ENCODE results near the gene OR2C1.
A peak's percentile ranks its signal among the peaks of the same experiment; 100 is the strongest.

Gene OR2C1

DNA sequence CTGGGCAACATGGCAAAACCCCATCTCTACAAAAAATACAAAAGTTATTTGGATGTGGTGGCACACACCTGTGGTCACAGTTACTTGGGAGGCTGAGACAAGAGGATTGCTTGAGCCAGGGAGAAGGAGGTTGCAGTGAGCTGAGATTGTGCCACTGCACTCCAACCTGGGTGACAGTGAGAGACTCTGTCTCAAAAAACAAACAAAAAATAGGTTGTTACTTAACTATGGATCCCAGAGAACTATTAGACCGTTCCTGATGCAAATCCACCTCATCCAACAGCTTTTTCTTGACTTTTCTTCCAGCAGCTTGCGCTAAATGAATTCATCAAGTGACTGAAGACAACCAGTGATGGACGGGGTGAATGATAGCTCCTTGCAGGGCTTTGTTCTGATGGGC lies at the start of gene OR2C1:
OR2C1 (plus strand) TSS at position 301 of the 400 bp plus-strand sequence; CDS start at position 353, 52 bp downstream.
- no peak for DNase-seq (ENCODE audit: low read depth in 1 of 2, low spot score in 1 of 2)

DNA sequence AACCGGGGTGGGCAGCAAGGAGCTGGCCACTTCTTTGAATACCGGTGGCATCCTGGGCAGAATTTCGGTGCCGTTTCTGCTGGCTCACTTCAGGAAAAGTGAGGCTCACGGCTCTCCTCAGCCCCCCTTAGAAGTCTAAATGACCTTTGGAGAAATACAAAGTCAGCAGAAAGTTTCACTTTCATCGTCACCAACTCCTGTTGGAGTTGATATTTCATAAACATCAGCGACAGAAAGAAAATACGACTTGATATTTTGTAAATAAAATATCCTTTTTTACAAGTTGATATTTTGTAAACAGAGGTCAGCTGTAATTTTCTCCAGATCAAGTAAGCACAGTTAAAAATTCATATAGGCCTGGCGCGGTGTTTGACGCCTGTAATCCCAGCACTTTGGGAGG lies 49.6 kb upstream of the OR2C1 start:
- no peak for DNase-seq (ENCODE audit: low read depth in 1 of 2, low spot score in 1 of 2)

DNA sequence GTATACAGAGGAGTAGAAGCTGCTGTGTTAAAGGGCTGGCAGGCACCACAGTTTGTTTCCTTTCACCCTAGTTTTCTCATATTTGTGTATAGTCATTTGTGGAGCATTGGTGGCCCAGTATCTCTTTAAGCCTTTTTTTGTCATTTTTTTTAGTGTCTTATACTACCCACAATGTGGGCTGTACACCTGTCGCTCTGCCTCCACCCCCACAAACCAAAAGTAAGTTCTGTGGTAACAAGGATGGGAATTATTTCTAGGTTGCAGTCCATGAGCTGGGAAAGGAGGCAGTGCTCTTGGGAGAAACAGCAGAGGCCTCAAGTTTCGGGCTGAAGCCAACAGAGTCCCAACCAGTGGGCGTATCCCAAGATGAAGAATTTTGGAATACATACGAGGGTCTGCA lies 44.2 kb upstream of the OR2C1 start:
- DNase-seq (ENCODE audit: low read depth in 1 of 2, low spot score in 1 of 2), result no peak

DNA sequence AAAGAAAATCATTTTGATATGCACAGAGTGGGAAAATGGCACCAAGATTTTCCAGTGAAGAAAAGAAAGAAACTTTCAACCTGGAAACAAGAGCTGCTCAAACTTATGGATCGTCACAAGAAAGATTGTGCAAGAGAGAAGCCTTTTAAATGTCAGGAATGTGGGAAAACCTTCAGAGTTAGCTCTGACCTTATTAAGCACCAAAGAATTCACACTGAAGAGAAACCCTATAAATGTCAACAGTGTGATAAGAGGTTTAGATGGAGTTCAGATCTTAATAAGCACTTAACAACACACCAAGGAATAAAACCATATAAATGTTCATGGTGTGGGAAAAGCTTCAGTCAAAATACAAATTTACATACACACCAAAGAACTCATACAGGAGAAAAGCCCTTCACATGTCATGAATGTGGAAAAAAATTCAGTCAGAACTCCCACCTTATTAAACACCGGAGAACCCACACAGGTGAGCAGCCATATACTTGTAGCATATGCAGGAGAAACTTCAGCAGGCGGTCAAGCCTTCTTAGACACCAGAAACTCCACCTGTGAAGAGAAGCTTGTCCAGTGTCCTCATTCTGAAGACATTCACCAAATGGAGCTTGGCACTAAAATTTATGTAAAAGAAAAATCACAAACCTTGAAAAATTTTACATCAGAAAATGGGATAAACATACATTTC lies 38.2 kb upstream of the OR2C1 start:
- no peak for DNase-seq (ENCODE audit: low read depth in 1 of 2, low spot score in 1 of 2)

DNA sequence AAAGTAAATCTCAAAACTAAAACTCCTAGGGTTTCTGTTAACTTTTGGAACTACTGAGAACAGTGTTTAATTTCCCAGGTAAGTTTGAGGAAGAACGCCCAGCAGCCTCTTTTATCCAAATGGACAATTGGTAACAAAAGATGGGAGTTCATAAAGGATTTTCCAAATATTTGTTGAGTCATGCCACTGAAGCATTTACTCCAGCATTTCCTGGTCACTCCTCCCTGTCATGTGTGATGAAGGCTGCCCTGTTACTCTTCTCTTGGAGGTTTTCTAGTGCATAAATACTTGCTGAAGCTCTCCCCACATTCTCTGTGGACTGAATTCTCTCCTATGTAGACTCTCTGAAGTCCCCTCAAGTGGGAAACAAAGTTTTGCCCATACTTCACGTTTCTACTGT lies 33.9 kb upstream of the OR2C1 start:
- no peak for DNase-seq (ENCODE audit: low read depth in 1 of 2, low spot score in 1 of 2)

DNA sequence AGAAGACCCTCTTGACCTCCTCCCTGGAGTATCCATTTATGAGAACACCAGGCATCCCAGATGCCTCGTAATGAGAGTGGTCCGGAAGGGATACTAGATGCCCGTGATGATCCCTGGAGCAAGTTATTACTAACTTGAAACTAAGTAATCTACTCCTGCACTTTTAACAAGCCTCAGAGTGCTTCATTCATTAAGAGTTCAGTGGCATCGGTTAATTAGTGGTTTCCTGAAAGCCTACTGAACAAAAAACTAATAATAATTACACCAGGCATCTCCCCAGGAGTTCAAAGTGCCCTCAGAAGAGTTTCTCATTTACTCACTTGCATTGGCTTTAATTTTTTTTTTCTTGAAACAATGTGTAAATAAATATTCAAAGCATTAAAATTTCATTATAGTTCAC lies 28.2 kb upstream of the OR2C1 start:
- DNase-seq (ENCODE audit: low read depth in 1 of 2, low spot score in 1 of 2), result no peak

DNA sequence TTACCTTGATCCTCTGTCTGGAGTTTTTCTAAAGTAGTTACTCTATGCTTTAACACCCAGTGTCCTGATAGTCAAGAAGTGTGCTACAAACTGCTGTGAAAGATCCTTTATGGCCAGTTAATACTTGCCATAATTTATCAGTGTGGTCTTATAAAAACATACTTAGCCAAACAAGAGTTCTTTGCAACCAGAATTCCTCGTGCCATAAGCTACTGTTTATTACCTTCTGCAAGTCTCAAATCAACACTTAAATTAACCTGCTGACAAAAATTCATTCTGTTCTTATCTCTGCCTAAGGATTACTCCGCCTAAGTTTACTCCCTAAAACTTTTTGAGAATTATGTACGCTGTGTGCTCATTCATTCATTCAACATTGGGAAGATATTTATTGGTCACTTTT lies 27.6 kb upstream of the OR2C1 start:
- DNase-seq (ENCODE audit: low read depth in 1 of 2, low spot score in 1 of 2), result no peak

DNA sequence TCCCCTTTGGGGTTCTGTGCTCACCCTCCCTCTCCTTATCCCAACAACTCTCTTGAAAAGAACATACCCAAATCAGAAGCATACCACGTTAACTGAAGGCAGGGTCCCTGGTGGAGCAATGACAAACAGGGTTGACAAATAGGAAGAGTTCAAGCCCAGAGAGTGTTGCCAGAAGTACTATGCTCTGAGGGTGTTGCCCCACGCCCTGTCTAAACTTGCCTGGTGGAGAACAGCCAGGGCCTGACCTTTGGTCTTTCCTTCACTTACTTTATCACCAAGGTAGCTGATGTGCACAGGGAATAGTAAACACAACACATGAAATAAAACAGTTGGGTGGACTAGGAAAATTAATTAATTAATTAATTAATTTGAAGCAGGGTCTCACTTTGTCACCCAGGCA lies 27.0 kb upstream of the OR2C1 start:
- DNase-seq (ENCODE audit: low read depth in 1 of 2, low spot score in 1 of 2), result no peak

DNA sequence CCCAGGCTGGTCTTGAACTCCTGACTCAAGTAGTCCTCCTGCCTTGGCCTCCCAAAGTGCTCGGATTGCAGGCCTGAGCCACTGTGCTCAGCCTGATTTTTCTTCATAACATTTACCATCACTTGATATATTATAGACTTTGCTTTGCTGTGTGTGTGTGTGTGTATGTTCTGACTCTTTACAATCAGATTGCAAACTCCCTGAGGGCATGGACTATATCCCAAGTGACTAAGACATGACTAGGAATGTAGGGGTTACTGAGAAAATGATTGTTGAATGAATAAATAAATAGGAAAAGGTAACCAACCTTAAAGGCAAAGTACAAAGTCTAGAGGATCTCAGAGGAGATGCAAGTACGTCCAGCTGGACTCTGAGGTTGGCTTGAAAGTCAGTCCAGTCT lies 9.6 kb upstream of the OR2C1 start:
- no peak for DNase-seq (ENCODE audit: low read depth in 1 of 2, low spot score in 1 of 2)

DNA sequence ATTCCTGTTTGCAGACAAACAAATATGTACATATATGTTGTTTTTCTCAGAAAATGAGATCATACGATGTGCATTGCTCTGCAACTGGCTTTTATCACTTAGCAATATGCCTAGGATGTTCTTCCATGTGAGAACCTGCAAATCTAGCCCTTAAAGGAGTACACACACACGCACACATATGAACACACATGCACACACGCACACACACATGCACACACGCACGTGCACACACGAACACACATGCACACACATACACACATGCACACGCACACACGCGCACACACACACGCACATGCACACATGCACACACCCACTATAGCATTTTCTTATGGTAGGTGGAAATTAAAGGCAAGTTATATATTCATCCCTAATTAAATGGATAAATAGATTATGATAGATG lies 8.1 kb upstream of the OR2C1 start:
- DNase-seq (ENCODE audit: low read depth in 1 of 2, low spot score in 1 of 2), result no peak

DNA sequence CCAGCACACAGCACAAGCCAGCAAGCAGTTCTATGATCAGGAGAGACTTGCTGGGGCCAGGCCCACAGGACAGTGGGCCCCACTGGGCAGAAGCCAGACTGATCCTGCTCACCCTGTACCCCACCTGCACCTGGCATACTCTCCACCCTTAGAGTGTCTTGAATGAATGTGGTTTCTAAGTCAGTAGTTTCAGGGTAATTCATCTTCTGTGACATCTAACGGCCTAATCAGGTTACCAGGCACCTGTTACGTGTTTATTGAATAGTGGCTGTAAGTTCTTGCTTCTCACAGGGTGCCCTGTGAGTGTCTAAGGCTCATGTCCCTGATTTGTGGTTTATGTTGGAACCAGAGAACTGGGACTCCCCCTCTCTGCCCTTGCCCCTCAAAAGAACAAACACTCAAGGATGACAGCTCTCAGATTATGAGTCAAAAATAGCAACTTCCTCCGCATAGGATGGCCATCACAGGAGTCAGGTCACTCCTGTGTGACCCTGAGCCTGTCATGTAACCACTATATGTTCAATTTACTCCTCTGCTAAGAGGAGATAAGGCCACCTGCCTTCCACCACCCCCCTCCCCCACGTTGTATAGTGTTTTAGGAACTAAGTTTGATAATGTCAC lies 7.0 kb upstream of the OR2C1 start:
- DNase-seq (ENCODE audit: low read depth in 1 of 2, low spot score in 1 of 2), result no peak

DNA sequence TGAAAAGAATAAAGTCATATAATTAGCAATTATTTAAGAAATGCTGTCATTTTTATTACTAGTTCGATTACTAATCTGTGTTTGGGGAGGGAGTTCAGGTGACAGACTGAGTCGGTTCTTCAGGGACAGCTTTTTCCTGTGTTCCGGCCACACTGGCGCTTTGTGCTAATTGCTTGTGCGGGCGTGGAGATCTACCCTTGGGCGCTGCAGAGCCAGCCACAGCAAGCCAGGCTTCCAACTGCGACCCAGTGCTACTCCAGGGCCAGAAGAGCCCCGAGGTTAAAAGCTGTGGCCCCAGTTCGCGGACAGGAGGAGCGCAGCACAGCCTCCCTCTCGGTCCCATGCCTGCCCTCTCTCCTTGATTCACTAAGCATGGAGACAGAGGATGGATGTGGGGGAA lies 6.5 kb upstream of the OR2C1 start:
- no peak for DNase-seq (ENCODE audit: low read depth in 1 of 2, low spot score in 1 of 2)

DNA sequence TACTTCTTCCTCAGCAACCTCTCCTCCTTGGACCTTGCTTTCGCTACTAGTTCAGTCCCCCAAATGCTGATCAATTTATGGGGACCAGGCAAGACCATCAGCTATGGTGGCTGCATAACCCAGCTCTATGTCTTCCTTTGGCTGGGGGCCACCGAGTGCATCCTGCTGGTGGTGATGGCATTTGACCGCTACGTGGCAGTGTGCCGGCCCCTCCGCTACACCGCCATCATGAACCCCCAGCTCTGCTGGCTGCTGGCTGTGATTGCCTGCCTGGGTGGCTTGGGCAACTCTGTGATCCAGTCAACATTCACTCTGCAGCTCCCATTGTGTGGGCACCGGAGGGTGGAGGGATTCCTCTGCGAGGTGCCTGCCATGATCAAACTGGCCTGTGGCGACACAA lies 429 bp downstream of the OR2C1 start:
- no peak for DNase-seq (ENCODE audit: low read depth in 1 of 2, low spot score in 1 of 2)

DNA sequence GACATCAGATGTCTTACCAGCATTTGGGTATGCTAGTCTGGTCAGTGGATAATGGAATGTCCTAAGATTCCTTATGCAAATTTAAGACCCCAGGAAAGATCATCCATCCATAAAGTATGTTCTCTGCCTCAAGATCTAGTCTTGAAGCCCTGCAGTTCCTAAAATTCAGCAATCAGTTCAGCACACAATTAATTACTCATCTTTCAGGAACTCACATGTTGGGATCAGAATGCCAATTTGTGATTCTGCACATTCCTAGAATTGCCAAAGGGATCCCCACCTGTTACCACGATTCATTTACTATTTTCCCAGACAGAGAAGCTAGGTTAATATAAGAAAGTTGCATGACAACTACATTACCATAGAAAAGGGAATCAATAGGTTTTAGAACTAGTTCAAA lies 3.2 kb downstream of the OR2C1 start:
- DNase-seq (ENCODE audit: low read depth in 1 of 2, low spot score in 1 of 2), result no peak

DNA sequence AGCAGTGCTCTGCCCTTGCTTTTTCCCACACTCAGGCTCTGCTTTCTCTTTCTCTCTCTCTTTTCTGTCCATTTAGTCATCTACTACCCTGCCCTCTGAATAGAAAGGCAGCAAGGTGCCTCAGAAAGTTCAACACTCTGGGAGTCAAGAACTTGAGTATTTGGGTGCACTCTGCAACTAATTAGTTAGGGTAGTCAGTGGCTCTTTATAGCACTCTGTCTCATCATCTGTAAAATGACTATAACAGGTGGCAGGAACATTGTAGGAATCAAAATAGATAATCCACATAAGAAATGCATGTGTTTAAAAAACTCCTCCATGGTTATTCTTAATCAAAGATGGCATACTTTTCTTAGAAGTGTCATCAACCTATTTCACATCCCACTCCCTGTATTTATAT lies 7.2 kb downstream of the OR2C1 start:
- DNase-seq (ENCODE audit: low read depth in 1 of 2, low spot score in 1 of 2), result no peak

DNA sequence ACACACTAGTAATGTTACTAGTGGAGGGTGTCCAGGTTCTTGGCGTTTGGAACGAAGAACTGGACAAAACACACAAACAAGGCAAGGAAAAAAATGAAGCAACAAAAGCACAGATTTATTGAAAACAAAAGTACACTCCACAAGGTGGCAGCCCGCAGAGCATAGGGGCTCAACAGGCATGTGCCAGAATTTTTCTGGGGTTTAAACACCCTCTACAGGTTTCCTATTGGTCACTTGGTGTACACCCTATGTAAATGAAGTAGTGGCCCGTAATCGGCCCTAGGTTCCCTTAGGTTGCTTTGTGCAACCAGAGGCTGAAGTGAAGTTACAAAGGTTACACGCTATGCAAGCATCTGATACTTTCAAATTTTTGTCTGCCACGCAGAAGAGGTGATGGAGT lies 8.1 kb downstream of the OR2C1 start:
- DNase-seq (ENCODE audit: low read depth in 1 of 2, low spot score in 1 of 2), result no peak

DNA sequence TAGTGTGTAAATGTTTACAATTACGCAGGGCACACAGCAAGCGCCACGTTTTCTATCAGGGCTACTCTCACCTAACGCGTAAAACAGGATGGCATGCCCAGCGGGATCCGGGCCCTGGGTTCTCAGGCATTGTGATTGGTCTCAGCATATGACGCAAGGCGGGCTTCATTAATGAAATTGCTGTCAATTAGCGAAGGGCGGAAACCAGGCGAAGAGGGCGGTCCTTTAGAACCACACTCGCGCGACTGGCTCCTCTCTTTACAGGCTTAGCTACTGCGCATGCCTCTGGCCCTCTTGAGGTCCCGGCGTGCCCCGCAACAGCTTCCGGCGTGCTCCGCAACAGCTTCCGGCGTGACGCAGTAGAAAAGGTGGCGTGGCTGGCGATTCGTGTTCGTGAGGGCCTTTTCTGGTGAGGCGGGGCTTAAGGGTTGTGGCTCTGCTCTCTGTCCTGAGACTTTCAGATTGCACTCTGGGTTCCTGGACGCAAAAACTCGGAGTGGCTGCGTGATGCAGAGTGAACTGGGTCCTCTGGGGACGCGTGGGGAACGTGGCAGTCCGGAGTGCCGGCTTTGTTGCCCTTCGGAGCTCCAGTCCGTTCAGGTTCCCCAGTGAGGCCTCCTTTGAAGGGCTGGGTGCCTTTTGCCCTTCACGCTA lies 9.2 kb downstream of the OR2C1 start:
- peak; percentile 59 to 86 for DNase-seq (ENCODE audit: low read depth in 1 of 2, low spot score in 1 of 2)

DNA sequence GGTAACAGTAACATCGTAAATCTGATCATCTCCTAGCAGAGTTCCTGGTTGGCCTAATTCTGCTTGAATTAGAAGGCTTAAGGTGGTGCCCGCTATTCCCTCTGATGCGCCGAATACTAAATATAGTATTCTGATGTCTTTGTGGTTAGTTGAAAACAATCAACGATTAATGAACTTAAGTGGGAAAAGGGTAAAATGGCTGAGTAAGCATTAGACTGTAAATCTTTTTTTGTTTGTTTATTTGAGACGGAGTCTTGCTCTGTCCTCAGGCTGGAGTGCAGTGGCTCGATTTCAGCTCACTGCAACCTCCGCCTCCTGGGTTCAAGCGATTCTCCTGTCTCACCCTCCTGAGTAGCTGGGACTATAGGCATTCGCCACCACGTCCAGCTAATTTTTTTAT lies 13.4 kb downstream of the OR2C1 start:
- no peak for DNase-seq (ENCODE audit: low read depth in 1 of 2, low spot score in 1 of 2)

DNA sequence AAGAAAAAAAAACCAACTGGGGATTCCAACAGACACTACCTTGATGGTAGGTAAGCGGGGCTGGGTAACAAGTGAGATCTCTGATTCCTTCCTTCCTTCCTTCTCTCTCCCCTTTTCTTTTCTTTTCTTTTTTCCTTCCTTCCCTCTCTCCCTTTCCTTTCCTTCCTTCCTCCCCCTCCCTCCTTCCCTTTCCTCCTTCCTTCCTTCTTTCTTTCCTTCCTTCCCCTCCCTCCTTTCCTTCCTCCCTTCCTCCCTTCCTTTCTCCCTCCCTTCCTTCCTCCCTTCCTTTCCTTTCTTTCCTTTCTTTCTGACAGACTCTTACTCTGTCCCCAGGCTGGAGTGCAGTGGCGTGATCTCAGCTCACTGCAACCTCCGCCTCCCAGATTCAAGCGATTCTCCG lies 20.0 kb downstream of the OR2C1 start:
- DNase-seq (ENCODE audit: low read depth in 1 of 2, low spot score in 1 of 2), result no peak

DNA sequence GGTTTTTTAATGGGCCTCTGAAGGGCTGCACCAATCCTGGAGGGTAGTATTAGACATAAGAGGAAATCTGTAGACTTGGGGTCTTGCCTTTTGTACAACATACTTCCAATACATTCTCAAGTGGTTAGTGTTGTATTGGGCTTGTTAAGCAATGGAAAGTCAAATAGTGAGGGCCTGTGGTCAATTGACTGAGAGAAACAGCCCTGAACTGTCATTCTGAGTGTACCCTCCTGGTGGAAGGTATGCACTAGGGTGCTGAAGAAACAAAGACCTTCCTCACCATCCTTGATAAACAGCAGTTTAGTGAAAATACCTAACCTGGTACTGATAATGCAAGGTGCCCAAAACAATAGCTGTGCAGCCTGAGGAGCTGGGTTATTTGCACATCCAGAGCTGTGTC lies 22.2 kb downstream of the OR2C1 start:
- DNase-seq (ENCODE audit: low read depth in 1 of 2, low spot score in 1 of 2), result no peak

DNA sequence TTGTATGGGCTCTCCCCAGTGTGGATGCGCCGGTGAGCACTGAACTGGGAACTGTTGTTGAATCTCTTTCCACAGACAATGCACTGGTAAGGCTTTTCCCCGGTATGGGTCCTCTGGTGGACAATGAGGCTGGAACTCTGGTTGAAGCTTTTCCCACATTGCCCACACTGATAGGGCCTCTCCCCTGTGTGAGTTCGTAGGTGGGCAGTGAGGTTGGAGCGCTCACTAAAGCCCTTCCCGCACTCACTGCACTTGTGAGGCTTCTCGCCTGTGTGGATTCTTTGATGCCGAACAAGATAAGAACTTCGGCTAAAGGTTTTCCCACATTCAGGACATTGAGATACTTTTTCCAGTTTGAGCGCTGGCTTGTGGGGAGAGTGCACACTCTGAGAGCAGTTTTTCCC lies 27.4 kb downstream of the OR2C1 start:
- DNase-seq (ENCODE audit: low read depth in 1 of 2, low spot score in 1 of 2), result no peak

DNA sequence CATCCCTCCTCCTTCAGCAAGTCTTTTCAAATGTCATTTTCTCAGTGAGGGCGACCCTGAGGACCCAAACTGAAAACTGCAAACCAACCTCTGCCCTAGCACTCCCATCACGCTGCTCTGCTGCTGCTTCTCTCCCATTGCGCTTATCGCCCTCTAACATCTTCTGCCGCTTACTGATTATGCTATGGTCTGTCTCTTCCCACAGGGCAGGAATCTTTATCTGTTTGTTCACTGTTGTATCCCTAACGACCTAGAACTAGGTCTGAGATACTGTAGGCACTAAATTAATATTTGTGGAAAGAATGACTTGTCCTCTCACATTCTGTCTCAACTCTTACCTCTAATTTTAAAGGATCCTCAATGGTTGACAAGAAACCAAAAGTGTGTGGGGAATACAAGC lies 32.6 kb downstream of the OR2C1 start:
- DNase-seq (ENCODE audit: low read depth in 1 of 2, low spot score in 1 of 2), result no peak
